ENCODE measurements around the gene CFAP97D2.

The CFAP97D2 gene

DNA sequence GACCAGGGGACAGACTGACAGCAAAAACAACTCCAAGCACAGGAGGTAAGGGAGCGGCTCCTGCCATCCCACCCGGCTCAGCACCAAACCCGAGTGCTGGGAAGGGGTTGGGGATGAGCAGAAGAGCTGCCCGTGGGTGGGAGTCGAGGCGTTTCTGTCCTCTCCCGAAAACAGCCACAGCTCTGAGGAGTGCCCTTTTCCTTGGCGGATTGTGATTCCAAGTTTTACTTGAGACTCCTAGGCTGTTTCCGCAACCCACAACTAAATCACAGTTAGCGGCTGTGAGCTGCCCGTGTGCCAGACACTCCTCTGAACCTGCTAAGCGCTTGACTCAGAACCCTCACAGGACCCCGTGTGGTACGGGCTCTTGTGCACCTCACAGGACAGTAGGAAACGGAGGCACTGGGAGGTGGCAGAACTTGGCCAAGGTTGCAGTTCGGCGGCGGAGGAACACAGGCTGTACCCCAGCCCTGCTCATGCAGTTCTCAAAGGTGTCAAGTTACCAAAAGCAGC lies 21.4 kb downstream of the CFAP97D2 start:
- no peak for DNase-seq

DNA sequence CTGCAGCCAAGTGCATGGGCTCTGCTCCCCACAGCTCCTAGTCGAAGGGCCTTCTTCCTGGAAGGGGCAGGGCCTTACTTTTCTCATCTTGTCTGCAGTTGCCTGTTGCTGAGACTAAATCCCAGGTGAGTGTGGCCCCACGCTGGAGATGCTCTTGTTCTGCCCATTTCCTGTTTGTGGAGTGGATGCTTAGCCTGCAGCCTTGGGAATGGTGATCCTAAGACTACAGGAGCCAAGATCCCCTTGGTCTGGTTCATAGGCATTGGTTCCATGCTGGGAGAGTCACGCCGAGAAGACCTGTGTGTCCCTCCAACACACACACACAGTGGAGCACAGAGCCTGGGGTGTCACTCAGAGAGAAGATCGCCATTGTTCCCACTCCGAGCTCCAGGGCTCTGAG lies 23.5 kb downstream of the CFAP97D2 start:
- DNase-seq = no peak

DNA sequence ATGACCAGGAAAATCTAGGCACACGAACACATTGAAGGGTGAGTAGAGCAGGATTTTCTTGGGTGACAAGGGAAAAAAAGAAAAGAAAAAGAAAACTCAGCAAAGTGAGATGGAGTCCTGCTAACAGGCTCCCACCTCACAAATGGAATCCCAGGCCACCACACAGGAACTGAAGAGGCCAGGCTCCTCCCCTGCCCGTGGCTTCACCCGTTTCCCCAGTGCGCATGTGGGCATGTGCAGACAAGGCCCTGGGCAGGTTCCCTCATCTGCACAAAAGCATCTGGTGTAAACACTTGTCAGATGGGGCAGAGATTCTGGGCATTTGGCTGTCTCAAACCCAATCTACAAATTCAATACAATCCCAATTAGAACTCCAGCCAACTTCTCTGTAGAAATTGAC lies 24.5 kb downstream of the CFAP97D2 start:
- DNase-seq = peak in 1 of 4 experiments; percentile 29

DNA sequence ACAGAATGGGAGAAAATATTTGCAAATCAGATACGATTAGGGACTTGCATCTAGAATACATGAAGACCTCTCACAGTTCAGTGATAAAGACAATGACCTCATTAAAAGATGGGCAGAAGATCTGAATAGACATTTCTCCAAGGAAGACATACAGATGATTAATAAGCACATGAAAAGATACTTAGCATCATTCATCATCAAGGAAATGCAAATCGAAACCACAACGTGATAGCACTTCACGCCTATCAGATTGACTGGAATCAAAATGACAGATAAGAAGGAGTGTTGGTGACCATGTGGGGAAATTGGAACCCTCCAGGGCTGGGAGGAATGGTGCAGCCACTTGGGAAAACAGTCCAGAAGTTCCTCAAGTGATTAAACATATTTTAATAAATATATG lies 25.8 kb downstream of the CFAP97D2 start:
- DNase-seq = no peak

DNA sequence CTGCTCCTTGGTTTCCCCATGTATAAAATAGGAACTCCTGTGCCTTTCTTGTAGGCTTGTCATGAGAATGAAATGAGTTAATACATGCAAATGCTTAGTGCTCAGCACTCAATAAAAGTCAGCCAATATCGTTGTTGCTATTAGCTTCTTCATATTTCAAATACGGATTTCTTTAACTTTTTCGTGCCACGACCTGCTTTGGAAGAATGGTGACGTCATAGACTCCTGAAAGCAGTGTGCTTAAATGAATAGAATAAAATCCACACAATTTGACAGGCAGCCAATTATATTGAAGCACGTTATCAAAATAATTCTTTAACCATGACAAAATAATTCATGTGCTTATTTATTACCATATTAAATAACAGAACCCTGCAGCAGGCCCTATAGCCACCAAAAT lies 29.1 kb downstream of the CFAP97D2 start:
- no peak for DNase-seq

DNA sequence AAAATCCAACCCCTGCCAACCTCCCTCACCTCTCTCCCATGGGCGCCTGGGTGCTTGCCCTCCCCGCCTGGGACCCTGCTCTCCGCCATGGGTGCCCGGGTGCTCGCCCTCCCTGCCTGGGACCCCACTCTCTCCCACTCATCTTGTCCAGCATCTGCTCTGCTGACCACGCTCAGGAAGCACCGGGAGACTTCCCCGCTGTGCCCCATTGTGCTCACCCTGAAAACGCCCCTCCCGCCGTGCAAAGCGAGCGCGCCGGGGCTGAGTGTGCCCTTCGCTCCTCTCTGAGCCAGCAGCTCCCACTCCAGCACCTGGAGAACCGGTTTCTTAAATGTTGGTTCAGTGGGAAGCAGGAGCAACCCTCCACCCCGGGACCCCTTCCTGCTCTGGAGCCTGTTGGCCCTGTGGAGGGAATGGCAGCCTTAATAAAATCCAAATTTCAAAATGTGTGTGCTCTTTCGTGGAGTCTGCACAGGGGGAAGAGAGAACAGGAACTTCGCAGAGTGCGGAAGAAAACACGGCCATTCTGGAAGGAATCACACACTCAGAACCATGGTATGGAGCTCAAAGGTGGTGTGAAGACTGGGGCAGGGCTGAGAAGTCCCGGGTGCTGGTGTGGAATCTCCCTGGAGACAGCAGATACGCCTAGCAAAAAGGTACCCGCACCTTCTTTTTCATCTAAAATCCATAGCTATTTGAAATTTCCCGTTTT lies 32.5 kb downstream of the CFAP97D2 start:
- no peak for DNase-seq

DNA sequence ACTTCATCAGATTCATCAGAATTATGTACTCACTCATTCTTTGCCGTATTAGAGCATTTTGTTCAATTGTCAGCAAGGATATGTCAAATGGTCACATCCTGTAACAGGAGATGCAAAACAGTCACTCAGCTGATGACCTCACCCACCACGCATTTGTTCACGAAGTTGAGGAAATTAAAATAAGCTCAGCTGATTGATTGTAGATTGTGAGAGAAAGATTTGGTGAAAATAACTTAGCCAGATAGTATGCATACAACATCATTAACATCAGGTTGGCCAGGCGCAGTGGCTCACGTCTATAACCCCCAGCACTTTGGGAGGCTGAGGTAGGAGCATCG lies 33.1 kb downstream of the CFAP97D2 start:
- DNase-seq = no peak

DNA sequence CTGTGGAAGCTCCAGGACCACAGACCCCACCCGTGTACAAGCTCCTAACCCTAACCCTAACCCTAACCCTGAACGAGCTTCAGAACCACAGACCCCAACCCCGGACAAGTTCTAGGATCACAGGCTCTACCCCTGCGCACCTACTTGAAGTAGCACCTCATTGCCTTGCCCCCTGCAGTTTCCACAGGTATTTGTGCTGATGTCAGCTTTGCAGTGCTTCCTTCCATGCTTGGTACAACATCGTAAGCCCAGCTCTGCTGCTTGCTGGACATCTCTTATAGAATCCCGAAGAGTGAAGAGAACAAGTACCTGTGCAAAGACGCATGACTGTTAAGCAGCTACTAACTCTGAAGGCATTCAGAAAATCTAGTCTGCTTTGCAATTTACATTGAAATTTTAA lies 34.9 kb downstream of the CFAP97D2 start:
- no peak for DNase-seq

DNA sequence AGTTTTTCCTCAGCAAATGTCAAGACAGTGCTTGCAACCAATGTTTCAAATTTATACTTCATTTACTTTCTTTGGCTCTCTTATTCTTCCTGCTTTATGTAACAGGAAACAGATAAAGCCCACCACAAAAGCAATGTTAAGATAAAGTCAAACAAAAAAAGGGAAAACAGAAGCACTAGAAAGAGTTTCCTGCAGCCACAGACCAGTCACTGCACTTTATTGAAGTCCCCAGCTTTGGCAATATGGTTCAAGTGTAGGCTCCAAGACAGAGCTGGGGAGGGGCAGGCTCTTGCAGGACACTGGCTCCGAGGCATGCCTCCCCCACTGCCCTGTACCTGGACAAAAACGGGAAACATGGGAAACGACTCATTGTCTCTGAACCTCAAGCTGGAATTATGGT lies 40.3 kb downstream of the CFAP97D2 start:
- no peak for DNase-seq

DNA sequence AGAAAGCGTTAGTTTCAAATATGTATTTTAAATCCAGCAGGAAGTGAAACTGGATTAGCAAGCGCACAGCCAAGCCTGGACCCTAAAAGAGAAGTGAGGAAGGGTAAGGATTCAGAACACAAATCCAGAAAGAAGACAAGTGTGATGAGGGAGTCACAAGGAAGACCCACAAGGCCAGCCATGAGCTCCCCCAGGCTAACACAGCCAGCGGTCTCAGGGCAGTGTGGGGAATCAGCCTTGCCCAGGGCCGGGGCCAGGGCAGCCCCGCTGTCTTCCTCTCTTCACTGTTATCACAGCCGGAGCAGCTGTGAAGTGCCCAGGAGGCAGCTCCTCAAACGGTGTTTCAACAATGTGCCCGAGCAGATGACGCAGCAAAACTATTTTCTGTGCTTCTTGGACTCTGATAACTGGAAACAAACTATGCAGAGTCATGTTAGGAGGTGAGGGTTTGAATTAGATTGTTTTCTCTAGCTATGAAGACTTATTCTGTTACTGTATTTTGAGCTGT lies 43.5 kb downstream of the CFAP97D2 start:
- peak; percentile 73 to 90 (median 82) for DNase-seq

DNA sequence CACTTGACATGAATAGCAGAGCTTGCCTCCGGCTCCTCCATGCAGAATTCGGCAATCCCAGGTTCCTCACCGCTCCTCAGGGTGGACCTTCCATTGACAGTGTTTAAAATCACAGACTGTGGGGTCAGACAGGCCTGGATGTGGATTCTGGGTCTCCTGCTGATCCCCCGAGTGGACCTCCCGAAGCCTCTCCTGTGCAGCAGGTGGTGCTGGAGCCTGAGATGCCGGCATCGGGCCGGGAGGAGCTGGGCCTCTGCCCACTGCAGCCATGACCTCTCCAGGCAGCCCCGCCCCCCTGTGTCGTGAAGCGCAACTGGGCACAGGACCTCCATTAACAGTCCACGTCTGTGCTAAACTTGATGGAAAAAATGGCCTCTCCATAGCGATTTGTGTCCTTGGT lies 45.1 kb downstream of the CFAP97D2 start:
- no peak for DNase-seq

DNA sequence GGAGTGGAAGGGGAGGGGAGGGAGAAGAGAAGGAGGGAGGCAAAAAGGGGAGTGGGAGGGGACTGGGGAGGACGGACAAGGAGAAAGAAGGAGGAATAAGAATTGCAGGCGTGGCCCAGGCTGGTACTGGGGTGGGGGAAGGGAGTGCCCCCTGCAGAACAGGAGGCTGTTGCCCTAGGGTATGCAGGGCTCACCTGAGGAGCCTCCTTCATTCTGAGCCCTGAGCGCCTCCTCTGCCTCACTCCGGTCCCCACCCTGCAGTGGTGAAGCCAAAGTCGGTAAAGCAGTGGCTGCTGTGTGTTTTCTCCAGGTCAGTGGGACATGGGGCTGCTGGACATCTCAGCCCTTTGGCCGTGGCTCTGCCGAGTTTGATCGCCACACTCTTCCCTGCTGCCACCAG lies 46.6 kb downstream of the CFAP97D2 start:
- no peak for DNase-seq

DNA sequence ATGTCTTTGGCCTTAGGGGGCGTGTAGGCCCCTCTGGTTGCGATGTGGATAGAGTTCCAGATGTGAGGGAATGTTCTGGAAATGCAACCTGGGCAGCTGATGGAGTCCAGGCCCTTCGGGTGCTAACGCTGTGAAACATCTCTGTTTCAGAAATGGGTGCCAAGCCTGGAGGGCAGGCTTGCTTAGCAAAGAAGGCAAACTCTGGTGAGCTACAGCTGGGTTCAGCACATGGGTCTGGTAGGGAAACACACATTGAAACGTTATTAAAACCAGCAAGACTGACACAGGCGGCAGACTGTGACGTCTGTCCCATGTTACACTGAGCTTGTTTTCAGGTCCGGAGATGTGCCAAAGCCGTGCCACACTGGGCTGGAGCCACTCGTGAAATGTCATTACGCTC lies 47.0 kb downstream of the CFAP97D2 start:
- DNase-seq = no peak

DNA sequence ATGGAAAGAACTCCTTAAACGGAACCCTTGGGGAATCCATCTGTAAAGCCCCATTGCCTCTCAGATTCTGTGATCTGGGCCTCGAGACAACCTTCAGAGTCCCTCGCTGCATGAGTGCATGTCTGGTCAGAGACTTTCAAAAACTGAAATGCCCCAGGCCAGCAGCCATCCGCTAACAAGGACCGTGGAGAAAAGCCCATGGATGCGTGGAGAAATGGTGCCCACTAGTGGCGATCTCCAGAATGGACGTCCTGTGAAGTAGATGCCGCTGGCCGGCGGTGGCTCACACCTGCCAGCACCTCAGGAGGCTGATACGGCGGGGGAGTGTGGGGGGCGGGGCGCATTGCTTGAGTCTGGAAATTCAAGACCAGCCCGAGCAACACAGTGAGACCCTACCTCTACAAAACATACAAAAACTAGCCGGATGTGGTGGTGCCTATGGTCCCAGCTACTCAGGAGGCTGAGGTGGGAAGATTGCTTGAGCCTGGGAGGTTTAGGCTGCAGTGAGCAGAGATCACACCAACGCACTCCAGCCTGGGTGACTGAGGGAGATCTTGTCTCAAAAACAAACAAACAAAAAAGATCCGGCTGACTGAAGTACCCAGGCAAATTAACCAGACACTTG lies 47.8 kb downstream of the CFAP97D2 start:
- peak; percentile 85 to 91 (median 90) for DNase-seq

DNA sequence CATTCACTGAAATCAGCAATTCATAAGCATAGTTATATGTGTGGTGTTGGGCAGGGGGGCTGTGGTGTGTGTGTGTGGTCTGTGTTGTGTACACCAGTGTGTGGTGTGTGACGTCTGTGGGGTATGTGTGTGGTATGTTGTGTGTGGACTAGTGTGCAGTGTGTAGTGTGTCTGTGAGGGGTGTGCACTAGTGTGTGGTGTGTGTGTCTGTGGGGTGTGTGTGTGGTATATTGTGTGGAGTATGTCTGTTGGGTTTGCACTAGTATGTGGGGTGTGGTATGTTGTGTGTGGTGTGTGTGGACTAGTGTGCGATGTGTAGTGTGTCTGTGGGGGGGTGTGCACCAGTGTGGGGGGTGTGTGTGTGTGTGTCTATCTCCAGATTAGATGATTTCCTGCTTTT lies 48.5 kb downstream of the CFAP97D2 start:
- no peak for DNase-seq

DNA sequence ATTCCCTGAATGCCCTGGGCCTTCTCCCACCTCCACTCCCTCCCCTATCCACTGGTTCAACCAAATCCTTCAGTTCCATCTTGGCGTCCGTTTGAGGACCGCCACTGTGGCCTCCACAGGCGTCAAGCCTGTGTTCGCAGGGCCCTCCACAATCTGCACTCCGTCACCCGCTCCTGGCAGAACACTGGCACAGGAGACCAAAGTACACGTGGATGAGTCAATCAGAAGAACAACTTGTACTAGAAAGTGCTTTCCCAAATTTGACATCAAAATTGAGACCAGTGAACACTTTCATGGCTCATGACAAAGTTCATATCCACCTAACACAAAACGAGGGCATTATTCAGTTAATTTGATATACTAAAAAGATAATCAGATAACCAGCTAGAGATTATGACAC lies 49.1 kb downstream of the CFAP97D2 start:
- no peak for DNase-seq

DNA sequence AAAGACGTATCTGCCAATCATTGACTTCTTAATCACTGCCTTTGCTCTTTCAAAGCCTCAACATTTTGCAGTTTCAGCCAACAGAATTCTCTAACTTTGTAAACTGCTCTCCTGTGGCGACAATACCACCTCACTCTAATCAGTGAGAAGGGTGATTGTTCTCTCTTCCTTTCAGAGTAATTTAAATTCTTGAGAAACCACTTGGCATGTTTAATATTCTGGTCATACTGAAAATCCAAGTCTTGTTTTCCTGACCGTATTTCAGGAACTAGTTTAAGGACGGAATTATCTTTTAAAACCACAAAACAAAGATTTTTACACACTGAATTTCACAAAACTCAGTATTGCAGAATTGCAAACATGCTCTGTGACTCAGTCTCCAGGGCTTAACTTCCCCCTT lies 50.4 kb downstream of the CFAP97D2 start:
- peak in 2 of 4 experiments; percentile 41 to 47 for DNase-seq

DNA sequence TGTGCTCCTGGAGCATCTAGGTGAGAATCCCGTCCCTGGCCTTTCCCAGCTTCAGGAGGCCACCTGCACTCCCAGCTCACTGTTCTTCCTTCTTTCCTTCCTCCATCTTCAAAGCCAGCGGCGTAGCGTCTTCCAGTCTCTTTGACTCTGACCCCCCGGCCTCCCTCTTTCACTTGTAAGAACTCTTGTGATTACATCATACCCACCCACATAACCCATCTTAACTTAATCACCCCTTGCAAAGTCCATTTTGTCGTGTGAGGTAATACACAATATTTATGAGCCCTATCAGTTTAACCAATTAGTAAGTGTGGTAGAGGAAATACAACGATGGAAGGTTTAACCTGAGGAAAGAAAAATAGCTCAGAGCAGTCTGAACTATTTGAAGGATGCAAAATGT lies 51.1 kb downstream of the CFAP97D2 start:
- peak; percentile 15 to 61 (median 38) for DNase-seq

DNA sequence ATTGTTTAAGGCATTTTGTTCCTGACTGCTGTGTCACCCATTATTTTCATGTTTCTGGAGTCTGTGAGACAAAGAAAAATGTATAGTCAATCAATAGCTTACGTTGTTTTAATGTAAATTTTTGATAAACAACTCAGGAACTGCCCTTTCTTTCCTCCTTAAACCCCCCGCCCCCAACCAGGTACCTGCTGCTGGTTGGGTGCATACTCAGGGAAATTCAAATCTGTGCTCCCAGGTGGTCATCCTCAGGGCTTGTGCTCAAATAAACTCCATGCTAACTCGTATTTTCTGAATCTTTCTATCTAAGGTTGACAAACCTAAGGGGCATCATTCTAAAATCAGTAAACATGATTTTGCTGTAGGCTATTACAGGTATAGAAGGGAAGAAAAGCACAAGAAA lies 51.5 kb downstream of the CFAP97D2 start:
- DNase-seq = no peak

DNA sequence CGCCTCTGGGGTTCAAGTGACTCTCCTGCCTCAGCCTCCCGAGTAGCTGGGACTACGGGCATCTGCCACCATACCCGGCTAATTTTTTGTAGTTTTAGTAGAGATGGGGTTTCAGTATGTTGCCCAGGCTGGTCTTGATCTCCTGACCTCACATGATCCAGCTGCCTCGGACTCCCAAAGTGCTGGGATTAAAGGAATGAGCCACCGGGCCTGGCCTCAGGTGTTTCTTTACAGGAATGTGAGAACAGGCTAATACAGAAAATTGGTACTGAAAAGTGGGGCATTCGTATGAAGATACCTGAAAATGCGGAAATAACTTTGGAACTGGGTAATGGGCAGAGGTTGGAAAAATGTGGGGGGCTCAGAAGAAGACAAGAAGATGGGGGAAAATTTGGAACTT lies 52.8 kb downstream of the CFAP97D2 start:
- no peak for DNase-seq

DNA sequence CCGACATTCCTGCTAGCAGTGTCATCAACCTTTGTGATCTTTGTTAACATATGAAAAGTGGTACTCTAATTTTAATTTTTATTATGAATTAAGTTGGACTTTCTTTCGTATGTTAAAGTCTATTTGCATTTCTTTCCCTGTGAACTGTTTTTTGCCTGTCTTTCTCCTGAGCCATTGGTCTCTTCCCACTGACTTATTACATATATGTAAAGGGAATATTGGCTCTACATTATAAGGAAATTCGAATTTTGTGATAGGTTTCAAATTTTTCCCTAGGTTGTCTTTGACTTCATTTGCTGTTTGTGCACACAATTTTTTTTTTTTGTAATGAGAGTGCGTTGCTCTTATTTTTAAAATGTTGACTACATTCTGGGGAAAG lies 55.2 kb downstream of the CFAP97D2 start:
- DNase-seq = no peak

DNA sequence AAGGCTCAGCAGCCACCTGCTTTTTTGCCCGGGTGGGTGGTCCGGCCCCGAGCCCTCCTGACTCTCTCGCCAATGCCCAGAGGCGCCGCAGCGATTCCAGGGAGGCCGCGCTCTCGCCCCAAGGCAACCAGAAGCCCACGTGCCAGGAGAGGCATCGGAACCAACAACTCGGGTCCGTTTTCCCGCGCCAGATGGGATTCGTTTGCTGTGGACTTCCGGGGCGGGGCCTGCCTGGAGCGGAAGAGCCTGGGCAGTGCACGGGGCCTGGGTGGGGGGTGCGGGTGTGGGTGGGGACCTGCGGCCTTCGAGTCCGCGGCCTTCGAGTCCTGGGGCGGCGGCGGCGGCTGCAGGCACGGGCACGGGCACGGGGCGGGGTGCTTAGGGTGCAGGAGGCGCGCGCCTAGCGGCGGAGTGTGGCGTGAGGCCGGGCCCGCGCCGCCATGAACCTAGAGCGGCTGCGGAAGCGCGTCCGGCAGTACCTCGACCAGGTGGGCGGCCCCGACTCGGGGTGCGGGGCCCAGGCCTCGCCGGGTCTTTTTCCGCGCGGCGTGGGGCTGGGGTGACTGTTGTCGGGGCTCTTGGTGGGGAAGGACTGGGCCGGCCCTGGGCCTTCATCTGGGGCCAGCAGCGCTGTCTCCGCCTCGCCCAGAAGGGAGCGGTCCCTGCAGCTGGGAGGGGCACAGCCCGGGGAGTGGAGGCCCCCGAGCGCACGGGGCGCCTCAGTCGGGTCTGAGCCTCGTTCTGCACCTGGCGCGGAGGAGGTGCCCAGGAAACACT lies 55.8 kb downstream of the CFAP97D2 start, which contains the start of gene CDC16:
CDC16 (plus strand) TSS at position 253 of the 777 bp plus-strand sequence; CDS start at position 441, 188 bp downstream.
- DNase-seq = peak; percentile 93 to 96 (median 94)

DNA sequence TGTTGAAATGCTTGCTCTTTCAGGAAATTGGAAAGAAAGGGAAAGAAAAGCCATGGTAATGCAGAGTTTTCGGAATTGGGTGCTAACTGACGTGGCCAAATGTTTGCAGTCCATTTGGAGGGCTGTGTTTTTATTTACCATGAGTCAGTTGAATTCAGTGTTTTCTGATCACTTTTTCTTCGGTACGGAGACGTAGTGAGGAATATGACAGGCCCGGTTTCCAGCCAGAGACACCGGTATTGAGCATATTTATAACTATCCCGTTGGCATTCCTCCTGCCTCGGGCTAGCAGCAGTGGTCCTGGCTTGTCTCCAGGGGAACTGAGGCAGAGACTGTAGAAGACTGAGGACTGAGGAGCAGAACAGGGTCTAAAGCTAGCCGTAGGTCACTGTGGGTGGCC lies 56.6 kb downstream of the CFAP97D2 start:
- DNase-seq = peak in 1 of 4 experiments; percentile 2

All from suppressor macrophage (primary cell).